Hippocampal formation (tissue), 2 donors: ENCODE measurements around the gene VMAC.

Source experiments
- DNase-seq, 2 donors: peaks; one replicate each; lab custom pipeline; 2025; lab: John Stamatoyannopoulos, UW

VMAC gene

DNA sequence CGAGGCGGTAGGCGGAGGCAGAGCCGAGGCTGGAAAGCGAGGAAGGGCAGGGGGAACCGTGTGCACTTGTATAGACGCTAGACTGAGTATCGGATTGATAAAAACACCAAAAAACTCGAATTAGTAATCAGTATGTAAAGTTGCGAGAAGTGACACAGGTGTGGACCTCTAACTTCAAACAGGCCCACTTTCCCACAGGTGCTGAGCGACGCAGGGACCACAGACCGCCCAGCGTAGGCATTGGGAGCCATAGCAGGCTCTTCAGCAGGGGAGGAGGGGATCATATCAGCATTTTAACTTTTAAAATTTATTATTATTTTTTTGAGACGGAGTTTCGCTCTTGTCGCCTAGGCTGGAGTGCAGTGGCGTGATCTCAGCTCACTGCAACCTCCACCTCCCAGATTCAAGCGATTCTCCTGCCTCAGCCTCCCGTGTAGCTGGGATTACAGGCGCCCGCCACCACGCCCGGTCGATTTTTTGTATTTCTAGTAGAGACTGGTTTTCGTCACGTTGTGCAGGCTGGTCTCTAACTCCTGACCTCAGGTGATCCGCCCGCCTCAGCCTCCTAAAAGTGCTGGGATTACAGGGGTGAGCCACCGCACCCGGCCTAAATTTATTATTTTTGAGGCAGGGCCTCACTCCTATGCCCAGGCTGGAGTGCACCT lies 574 bp downstream of the VMAC start:
- DNase-seq = no peak

DNA sequence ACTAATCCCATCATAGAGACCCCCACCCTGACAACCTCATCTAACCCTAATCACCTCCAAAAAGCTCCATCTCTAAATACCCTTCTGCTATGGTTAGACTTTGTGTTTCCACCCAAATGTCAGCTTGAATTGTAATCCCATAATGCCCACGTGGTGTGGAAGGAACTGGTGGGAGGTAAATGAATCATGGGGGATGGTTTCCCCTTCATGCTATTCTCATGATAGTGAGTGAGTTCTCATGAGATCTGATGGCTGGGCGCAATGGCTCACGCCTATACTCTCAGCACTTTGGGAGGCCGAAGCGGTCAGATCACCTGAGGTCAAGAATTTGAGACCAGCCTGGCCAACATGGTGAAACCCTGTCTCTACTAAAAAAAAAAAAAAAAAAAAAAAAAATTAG lies 2.6 kb downstream of the VMAC start:
- DNase-seq = no peak

DNA sequence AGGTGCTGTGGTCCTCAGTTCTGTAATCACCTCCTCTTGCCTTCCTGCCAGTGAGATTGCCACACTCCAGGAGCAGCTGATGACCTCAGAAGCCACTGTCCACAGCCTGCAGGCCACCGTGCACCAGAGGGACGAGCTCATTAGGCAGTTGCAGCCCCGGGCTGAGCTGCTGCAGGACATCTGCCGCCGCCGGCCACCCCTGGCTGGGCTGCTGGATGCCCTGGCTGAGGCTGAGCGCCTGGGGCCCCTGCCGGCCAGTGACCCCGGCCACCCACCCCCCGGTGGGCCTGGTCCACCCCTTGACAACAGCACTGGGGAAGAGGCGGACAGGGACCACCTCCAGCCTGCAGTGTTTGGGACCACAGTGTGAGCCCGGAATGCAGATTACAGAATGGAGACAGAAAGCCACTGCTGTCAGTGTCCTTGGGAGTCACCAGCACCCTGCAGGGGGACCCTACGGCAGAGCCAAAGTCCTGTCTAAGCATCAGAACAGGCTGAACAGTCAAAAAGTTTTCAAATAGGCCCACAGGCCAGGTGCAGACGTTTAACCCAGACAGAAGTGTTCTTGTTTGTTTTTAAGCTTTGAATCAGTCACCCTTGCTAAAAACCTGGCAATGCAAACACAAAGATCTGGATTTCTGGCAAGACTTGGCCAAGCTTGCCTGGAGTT lies 4.2 kb downstream of the VMAC start:
- no peak for DNase-seq

DNA sequence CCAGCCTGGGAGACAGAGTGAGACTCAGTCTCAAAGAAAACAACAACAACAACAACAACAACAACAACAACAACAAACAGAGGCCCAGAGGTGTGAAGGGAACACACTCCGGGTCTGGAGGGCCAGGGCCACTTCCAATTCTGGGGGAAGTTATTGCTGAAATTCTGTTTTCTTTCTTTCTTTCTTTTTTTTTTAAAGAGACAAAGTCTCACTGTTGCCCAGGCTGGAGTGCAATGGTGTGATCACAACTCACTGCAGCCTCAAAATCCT lies 5.9 kb downstream of the VMAC start:
- DNase-seq = no peak

DNA sequence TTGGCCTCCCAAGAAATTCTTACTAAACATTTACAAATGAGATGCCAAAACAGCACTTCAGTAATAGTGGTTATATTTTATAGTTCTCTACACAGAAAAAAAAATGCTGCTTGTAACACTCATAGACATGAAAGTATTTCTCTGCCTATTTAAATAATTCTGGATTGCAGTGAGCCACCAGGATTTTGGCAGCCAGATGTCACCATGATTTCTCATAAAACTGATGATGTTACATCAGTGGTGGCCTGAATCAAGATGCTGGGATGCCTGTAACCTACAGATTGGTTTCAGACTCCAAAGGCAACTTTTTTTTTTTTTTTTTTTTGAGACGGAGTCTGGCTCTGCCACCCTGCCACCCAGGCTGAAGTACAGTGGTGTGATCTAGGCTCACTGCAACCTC lies 6.7 kb downstream of the VMAC start:
- no peak for DNase-seq

DNA sequence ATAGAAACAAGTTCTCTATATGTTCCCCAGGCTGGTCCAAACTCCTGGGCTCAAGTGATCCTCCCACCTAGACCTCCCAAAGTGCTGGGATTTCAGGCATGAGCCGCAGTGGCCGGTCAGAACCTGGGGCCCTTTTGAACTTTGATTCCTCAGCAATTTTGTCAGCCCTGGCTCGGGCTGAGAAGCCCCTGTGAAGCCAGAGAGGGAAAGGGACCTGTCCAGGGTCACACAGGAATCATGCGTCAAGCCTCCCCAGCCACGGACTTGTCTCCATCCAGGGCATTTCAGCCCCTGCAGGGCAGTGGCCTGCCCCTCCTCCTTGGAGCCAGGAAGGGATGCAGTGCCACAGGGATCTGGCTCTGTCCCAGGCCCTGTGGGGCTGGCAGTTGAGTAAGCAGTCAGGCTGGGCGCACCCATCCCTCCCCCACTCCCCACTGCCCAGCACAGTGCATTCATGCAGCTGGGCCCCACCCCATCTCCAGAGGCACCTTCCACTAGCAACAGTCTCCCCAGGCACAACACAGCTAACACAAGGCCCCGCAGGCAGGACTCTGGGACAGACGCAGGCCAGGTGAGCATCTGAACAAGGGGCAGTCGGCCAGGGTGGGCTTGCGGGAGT lies 9.2 kb downstream of the VMAC start, which contains the start of gene CAPS:
CAPS (plus strand) TSS at position 516 of the 619 bp plus-strand sequence. CDS start 153 bp downstream, outside the sequence.
- DNase-seq = peak in 1 of 2 donors; percentile 18

DNA sequence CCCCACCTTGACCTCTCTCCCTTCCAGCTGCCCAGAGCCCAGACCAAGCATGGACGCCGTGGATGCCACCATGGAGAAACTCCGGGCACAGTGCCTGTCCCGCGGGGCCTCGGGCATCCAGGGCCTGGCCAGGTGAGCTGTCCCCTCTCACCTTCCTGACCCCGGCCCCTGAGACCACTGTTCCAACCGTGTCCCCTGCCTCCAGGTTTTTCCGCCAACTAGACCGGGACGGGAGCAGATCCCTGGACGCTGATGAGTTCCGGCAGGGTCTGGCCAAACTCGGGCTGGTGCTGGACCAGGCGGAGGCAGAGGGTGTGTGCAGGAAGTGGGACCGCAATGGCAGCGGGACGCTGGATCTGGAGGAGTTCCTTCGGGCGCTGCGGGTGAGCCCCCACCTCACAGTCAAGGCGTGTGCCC lies 9.7 kb downstream of the VMAC start:
- no peak for DNase-seq

DNA sequence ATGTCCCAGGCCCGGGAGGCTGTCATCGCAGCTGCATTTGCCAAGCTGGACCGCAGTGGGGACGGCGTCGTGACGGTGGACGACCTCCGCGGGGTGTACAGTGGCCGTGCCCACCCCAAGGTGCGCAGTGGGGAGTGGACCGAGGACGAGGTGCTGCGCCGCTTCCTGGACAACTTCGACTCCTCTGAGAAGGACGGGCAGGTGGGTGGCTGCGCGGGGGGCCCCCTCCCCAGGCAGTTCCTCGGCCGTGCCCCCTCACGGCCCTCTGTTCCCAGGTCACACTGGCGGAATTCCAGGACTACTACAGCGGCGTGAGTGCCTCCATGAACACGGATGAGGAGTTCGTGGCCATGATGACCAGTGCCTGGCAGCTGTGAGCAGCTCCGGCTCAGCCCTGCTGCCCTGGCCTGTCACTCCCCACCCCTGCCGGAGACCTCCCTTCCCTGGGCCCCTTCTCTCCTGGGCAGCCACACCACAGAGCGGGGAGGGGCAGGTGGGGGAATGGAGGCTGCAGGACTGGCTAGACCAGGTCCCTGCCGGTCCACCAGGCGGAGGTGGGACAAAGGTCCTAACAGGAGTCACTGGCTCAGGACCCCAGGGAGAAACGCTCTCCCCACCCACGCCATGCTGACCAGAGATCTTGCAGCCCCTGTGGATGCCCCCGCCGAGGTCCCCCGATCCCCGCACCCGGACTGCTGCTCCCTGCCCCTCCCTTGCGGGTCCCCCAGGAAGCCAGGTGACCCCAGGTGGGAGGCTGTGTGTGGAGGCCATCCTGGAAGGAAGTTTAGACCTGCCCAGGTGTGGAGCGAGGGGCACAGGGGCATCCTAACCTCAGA lies 10.5 kb downstream of the VMAC start:
- no peak for DNase-seq

DNA sequence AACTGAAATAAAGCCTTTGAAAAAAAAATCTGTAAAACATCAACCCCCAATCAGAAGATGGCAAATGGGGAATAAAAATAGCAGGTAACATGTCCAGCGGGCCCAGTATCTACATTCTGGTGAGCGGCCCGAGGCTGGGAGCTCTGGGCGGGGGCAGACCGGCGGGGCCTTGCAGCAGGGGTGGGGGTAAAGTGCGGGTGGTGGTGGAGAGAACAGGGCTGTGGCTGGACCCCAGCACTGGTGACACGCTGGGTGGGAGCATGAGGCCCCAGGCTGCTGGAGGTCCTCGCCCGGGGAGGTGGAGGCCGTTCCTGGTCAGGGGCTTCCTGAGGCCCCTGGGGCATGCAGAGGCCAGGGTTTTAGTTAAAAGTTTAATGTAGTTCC lies 11.1 kb downstream of the VMAC start:
- no peak for DNase-seq

DNA sequence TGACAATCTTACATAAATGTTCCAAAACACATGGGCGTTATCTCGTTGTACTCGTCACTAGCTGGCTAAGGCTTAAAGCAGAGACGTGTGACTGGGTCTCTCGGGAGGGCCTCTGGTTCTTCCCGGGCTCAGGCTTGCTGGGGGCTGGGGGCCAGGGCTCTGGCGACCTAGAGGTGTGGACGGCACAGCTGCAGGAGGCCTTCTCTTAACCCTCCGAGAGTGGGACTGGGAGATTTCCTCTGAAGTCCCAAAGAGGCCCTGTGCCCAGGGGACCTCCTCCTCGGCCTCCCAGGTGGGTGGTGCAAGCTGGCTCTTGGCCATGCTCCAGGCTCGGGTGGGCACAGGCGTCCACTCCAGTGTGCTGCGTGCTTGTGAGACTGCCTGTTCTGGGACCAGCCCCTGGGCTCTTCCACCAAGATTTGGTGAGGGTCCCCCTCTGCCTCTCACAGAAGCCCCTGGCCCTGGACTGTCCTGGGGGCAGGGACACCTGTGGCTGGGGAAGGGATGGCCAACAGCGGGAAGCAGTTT lies 11.6 kb downstream of the VMAC start:
- no peak for DNase-seq

DNA sequence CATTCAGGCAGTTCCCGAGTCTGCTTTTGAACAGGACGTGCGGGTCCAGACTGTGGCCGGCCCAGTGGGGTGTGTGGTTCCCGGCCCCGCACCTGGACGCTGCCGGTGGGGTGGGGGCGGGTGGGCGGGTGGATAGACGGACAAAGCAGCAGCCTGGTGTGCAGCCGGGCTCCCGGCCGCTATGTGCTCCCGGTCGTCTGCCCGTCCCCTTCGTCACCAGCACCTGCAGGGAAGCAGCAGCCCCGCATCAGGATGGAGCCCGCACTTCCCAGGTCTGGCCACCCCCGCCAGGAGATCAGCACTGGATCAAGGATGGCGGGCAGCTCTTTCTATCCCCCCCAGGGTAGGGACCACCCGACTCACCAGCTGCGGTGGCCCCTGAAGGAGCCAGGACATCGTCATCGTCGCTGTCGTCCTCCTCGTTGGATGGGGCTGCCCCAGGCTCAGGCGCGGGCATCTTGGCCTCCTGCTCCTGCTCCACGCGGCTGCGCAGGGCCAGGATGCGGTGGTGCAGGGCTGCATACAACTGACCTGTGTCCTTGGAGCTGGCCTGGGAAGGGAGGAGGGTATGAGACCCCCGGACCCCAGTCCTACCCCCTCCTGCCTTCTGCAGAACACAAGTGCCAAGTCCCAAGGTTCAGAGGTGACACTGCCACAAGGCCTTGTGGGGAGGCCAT lies 12.9 kb downstream of the VMAC start:
- no peak for DNase-seq

DNA sequence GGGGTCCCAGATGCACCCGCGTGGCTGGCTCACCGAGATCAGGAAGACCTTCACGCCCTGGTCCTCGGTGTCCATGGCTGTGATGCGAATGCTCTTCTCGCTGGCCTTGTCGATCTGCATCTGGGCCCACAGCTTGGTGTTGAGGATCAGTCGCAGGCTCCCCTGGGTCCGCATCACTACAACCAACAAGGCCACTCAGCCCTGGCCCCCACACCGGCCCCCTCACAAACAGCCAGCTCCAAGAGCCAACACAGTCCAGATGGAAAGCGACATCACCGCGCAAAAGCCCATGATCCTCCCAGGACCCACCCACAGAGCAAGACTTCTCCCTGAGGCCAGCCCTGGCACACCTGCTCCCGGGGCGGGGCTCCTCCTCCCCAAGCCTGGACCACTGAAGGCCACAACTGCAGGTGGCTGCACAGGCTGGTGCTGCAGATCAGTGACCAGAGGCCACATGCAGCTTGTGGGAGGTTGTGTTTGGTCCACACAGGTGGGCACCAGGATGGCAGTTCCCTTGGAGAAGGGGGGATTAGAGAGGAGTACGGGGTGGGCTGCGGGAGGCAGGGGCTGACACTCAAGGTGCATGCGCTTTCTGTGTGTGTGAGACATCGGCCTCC lies 13.9 kb downstream of the VMAC start:
- DNase-seq = no peak

DNA sequence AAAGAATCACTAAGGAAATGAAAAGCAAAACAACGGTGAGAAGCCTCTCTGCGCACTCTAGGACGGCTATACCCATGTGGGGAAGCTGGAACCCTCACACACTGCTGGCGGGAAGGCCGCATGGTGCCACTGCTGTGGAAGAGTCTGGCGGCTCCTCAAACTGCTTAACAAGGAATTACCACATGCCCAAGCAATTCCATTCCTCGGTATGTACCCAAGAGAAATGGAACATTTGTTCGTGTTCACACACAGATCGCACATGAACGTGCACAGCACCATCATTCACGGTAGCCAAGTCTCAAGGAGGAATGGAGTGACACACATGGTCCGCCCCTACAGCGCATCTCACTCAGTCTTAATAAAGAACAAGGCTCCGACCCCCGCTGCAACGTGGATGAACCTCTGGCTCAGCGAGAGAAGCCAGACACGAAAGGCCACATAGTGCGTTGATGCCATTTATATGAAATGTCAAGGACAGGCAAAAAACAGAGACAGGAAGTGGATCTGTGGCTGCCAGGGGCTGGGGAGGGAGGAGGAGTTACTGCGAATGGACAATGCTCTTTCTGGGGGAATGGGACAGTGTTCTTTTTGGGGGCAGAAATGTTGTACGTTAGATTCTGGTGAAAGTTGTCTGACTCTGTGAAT lies 17.0 kb downstream of the VMAC start:
- no peak for DNase-seq

DNA sequence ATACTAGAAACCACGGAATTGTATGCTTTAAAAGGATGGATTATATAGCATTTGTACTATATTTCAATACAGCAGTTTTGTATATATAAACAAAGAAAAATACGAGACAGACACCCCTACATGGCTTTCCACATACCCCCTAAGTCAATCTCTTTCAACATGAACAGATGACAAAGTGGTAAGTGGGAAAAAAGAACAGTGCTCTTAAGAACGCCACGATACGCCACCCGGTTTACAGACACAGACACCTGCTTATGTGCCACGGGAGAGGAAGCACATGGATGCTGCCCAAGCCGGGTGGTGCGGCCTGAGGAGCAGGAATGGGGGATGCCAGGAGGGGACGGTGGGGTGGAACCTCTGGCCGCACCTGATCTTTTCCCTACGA lies 17.5 kb downstream of the VMAC start:
- no peak for DNase-seq

DNA sequence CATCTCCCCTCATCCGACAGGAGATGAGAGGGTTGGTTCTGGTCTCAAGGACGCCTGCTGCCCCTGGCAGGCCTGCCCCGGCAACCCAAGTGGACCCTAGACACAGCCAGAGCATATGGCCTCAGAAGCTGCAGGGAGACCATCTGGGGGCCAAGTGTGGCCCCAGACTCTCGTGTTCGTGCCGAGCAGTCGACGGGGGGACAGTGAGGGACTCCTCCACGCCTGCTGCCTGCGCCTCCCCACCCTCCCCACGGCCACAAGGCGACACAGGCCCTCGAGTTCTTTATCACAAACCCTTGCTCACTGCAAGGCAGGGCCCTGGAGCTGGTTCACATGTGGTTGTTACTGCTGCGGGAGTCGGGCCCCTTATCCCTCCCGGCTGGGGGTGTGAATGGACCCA lies 18.7 kb downstream of the VMAC start:
- DNase-seq = no peak

DNA sequence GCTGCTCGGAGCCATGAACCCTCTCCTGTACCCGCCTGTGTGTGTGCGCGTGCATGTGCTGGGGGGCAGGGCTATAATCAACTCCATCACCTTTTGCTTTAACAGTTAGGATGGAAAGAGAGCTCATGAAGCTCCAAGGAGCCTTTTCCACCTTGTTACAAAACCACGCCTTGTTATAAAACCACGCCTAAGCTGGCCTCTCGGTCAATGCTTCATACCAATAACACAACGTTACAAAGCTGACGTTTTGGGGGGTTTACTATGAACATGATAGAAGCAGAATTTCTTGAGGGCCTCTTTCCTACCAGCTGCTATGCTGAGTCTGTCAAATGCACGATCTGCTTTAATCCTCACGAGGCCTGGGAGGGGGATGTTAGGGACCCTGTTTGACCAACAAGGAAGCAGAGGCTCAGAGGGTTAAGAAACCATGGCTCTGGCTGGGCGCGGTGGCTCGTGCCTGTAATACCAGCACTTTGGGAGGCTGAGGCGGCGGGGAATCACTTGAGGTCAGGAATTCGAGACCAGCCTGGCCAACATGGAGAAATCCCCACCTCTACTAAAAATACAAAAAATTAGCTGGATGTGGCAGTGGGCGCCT lies 21.3 kb downstream of the VMAC start:
- DNase-seq = no peak

DNA sequence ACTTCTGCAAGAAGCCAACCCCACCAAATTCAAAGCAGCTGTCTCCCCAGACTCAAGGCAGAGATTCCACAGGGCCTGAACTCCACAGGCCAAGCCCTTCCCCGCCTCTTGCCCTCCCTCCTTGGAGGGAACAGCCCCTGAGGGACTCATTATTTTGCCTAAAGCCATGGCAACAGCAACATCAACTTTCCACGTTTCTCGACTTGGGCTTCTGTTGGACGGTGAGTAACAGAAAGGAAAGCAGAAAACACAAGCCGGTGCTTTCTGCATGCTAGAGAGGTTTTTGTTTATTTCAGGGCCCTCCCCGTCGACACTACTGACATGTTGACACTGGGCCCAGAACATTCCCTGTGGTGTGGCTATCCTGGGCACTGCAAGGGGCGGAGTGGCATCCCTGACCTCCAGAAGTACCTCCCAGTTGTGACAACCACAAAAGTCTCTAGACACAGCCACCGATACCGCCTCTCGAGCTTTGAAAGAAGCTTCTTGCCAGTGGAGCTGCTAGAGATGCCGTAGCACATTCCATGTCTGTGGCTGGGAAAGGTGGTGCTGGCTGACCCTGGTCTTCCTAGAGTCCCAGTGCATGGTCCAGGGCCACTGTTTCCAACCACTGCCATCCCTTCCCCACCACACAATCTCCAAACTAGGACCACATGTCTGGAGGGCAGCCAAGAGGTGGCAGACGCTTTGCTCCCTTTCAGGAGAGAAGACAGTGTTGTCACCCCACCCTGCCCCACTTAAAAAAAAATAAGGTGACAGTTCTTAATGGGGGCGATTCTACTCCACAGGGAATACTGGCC lies 22.2 kb downstream of the VMAC start:
- DNase-seq = no peak

DNA sequence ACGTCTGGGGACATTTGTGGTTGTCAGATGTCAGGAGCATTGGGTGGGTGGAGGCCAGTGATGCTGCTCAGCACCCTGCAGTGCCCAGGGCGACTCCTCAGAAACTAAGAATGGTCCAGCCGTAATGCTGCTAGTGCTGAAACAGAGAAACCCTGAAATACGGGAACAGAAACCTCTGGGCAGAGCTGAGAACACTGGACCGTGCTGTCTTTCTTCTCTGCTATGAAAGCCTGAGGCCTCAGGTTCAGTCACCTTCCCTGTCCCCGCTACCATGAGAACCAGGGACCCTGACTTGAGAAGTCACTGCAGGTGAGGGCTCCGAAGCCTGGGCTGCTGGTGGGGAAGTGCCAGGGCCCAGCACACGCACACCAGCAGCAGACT lies 22.8 kb downstream of the VMAC start:
- no peak for DNase-seq

DNA sequence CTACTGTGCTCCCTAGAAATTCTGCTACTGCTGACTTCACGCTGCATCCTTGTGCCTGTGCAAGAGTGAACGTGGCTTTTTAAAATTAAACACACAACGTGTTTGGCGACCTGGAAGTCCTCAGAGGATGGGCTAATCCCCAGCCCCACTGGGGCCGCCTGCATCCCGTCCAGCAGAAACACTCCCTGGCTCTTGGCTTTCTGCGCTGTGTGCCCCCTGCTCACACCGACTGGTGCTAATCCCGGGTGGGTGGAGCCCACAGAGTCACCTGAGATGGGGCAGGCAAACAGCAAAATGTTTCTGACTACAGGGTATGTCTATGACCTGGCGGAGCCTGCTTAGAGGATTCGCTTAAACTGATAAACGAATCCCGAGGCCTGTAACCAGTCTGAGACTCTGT lies 24.5 kb downstream of the VMAC start:
- DNase-seq = no peak

DNA sequence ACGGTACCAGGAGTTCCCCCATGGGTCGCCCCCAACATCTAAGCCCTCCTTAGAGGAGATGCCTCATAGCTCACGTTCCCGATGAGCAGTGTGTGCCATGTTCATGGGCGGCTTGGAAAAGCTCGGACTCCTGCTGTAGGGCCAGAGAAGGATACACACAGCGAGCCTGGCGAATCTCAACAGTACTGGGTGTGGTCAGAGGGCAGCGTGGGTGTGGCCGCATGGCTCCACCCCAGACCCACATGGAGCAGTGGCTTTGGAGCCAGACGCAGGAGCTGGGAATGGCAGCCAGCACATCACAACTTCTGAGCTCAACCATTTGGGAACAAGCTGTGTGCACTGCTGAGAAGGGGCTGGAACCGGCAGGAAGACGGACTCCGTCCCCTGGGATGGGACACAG lies 25.0 kb downstream of the VMAC start:
- no peak for DNase-seq
